K562 (cell line): ENCODE measurements around the gene ZNF275. TPM values are rescaled to one million over a fixed set of nuclear protein-coding genes. Genes with fewer than 3 reads are reported as not detected.

Experiments used
- ATAC-seq: fragments of 200-7000 bp; cut with Tn5 transposase; 3 replicates; pipeline ENCODE4 v1.9.1; 2020; ENCODE audit warnings: moderate library complexity
- BruUV-seq: library from RNA; stranded (reverse); fragments of 400-500 nt; replicated peaks from 2 replicates; lab custom pipeline; 2021; lab: Mats Ljungman, UMichigan
- CTCF ChIA-PET: fragments of 300-600 bp; formaldehyde crosslinking; extraction: SDS; loops from one replicate; lab custom pipeline; 2021; ENCODE audit warnings: low intra/inter-chr PET ratio; lab: Yijun Ruan, JAX
- POLR2A ChIA-PET: fragments of 300-600, 350-650 bp; sonication (Branson Sonifier 250); formaldehyde crosslinking; extraction: SDS; loops from one replicate; lab custom pipeline; 2021; ENCODE audit warnings: antibody characterized with exemption, inconsistent platforms; lab: Yijun Ruan, JAX
- DNase-seq, 4 experiments: peaks; one replicate each; pipeline versions ENCODE4 v3.0.0 to v3.0.0-alpha.2; 2011 to 2018; ENCODE audit warnings: low spot score in 3 of 4, mixed read lengths in 3 of 4; ENCODE audit errors: extremely low read depth in 1 of 4
- FAIRE-seq: peaks from 2 replicates; lab custom pipeline; 2011; peaks lifted over from hg19 to GRCh38; lab: Jason Lieb, UNC
- H2AFZ ChIP-seq: 2 replicates; pipeline ENCODE4 v1.6.0; 2011; ENCODE audit warnings: low read depth, low read length, control low read depth, inconsistent platforms
- H3K27ac ChIP-seq: fragments of 200-600 bp; 3 replicates; pipeline ENCODE4 v1.8.0; 2011; ENCODE audit warnings: low read depth, mild to moderate bottlenecking, control low read depth, inconsistent platforms, low read length, moderate library complexity, mixed read lengths; ENCODE audit errors: extremely low read depth
- H3K27me3 ChIP-seq, 2 experiments: fragments of 300-600 bp in 1 of 2; 2 replicates in 1 of 2; 3 replicates in 1 of 2; pipeline versions ENCODE4 v1.6.0 to v1.8.0; 2011; ENCODE audit warnings: inconsistent platforms in 2 of 2, low read length in 2 of 2, mild to moderate bottlenecking in 1 of 2, mixed read lengths in 1 of 2, moderate library complexity in 1 of 2; ENCODE audit not compliant: control insufficient read depth in 2 of 2, insufficient read depth in 2 of 2
- H3K36me3 ChIP-seq: fragments of 300-600 bp; 3 replicates; pipeline ENCODE4 v1.8.0; 2011; ENCODE audit warnings: mild to moderate bottlenecking, low read length, inconsistent platforms; ENCODE audit not compliant: control insufficient read depth, insufficient read depth
- H3K4me1 ChIP-seq, 2 experiments: fragments of 200-600 bp in 1 of 2; replicated peaks in 1 of 2; 2 replicates in 1 of 2; 3 replicates in 1 of 2; pipeline versions ENCODE4 v1.5.1 to v1.8.0; 2011; ENCODE audit warnings: inconsistent platforms in 2 of 2, low read length in 2 of 2, mild to moderate bottlenecking in 1 of 2, mixed read lengths in 1 of 2, moderate library complexity in 1 of 2; ENCODE audit not compliant: control insufficient read depth in 2 of 2, insufficient read depth in 2 of 2
- H3K4me2 ChIP-seq: 2 replicates; pipeline ENCODE4 v1.6.1; 2011; ENCODE audit warnings: low read length, control low read depth, inconsistent platforms, mixed read lengths; ENCODE audit not compliant: insufficient read depth
- H3K4me3 ChIP-seq: fragments of 200-600 bp; sonication (generic), shearing (Covaris generic); 2 replicates; pipeline ENCODE4 v1.5.1; 2016; ENCODE audit warnings: control low read depth, inconsistent platforms
- H3K79me2 ChIP-seq: fragments of 200-600 bp; 3 replicates; pipeline ENCODE4 v1.8.0; 2011; ENCODE audit warnings: low read length, inconsistent platforms; ENCODE audit not compliant: control insufficient read depth, insufficient read depth
- H3K9ac ChIP-seq, 2 experiments: 2 replicates each; pipeline versions ENCODE4 v1.6.0 to v1.6.1; 2011; ENCODE audit warnings: low read depth in 2 of 2, low read length in 2 of 2, control low read depth in 1 of 2, inconsistent platforms in 1 of 2, mild to moderate bottlenecking in 1 of 2, mixed read lengths in 1 of 2; ENCODE audit not compliant: insufficient read depth in 1 of 2
- H3K9me1 ChIP-seq: one replicate; pipeline ENCODE4 v1.6.0; 2011; ENCODE audit warnings: inconsistent platforms, mild to moderate bottlenecking, low read length, moderate library complexity; ENCODE audit not compliant: control insufficient read depth, insufficient read depth
- H3K9me3 ChIP-seq: replicated peaks from 2 replicates; pipeline ENCODE4 v1.5.1; 2011; ENCODE audit warnings: low read depth, low read length, inconsistent platforms; ENCODE audit not compliant: control insufficient read depth, insufficient read depth
- H4K20me1 ChIP-seq: replicated peaks from 2 replicates; pipeline ENCODE4 v1.6.1; 2011; ENCODE audit warnings: low read length, inconsistent platforms, mixed read lengths; ENCODE audit not compliant: control insufficient read depth, insufficient read depth
- E2F3 ChIP-seq: fragments of 250-450 bp; sonication (Bioruptor Pico); IDR thresholded peaks from 2 replicates; pipeline ENCODE4 v1.4.0; 2020; ENCODE audit warnings: mild to moderate bottlenecking
- FIP1L1 ChIP-seq: fragments of 200-400 bp; formaldehyde crosslinking; IDR thresholded peaks from 2 replicates; pipeline ENCODE4 v1.6.1; 2018; ENCODE audit warnings: mild to moderate bottlenecking, low read depth, low read length; ENCODE audit not compliant: poor library complexity, severe bottlenecking
- HNRNPUL1 ChIP-seq: fragments of 200-400 bp; formaldehyde crosslinking; IDR thresholded peaks from 2 replicates; pipeline ENCODE4 v1.6.1; 2017; ENCODE audit warnings: low read length
- JUN ChIP-seq, 2 experiments: sonication (generic) in 1 of 2; formaldehyde crosslinking in 1 of 2; IDR thresholded peaks; 2 replicates each; pipeline versions ENCODE4 v1.6.1 to v1.8.0; 2012 to 2022; ENCODE audit warnings: borderline replicate concordance in 2 of 2, mild to moderate bottlenecking in 2 of 2, improper control_type of control experiment in 1 of 2, low read depth in 1 of 2, low read length in 1 of 2, missing genetic modification reagents in 1 of 2
- MXI1 ChIP-seq: IDR thresholded peaks from 2 replicates; pipeline ENCODE4 v1.6.1; 2011; ENCODE audit warnings: low read depth, mild to moderate bottlenecking, improper control_type of control experiment, low read length
- RAD21 ChIP-seq, 2 experiments: fragments of 250-450 bp in 1 of 2; fragments of 450-650 bp in 1 of 2; sonication (Bioruptor Pico) in 1 of 2; formaldehyde crosslinking in 1 of 2; IDR thresholded peaks in 1 of 2; conservative IDR thresholded peaks in 1 of 2; 2 replicates each; pipeline versions ENCODE4 v1.4.0 to v1.8.0; 2020 to 2022; ENCODE audit warnings: mild to moderate bottlenecking in 2 of 2, moderate library complexity in 1 of 2
- RUNX1 ChIP-seq: sonication (generic); IDR thresholded peaks from 2 replicates; pipeline ENCODE4 v1.6.1; 2016; ENCODE audit warnings: antibody characterized with exemption, low read depth
- YY1 ChIP-seq, 3 experiments: IDR thresholded peaks; 2 replicates each; pipeline ENCODE4 v1.6.1; 2011; ENCODE audit warnings: low read length in 2 of 3, mild to moderate bottlenecking in 2 of 3, moderate library complexity in 2 of 3, borderline replicate concordance in 1 of 3, control low read depth in 1 of 3, low read depth in 1 of 3; ENCODE audit not compliant: insufficient read depth in 3 of 3, insufficient replicate concordance in 2 of 3, control insufficient read depth in 1 of 3, insufficient read length in 1 of 3; ENCODE audit errors: extremely low read depth in 1 of 3
- ZFP30 ChIP-seq: fragments of 250-450 bp; sonication (Bioruptor Pico); IDR thresholded peaks from 2 replicates; pipeline ENCODE4 v1.8.0; 2022; ENCODE audit warnings: moderate library complexity, mild to moderate bottlenecking, inconsistent platforms, borderline replicate concordance
- ZNF384 ChIP-seq: IDR thresholded peaks from 2 replicates; pipeline ENCODE4 v1.6.1; 2012; ENCODE audit warnings: low read depth, low read length, improper control_type of control experiment
- ZNF589 ChIP-seq: fragments of 200-800 bp; sonication (Bioruptor generic); IDR thresholded peaks from 2 replicates; pipeline ENCODE4 v1.6.1; 2016; ENCODE audit warnings: low read depth, missing genetic modification characterization, missing compliant biosample characterization
- WGBS: fragments of 100-300 bp; shearing (Covaris generic); methylation state at CpG from one replicate; pipeline ENCODE4 v1.1.6; 2016; ENCODE audit warnings: low coverage, mixed read lengths; ENCODE audit not compliant: insufficient coverage; ENCODE audit errors: missing lambda C conversion rate; 5-methylcytosine and 5-hydroxymethylcytosine counted together
- in situ Hi-C: fragments of 300-500 bp; cut with MboI; formaldehyde crosslinking; loops from 4 replicates; pipeline ENCODE4 v1.15.0; 2018; ENCODE audit warnings: inconsistent platforms, mixed read lengths
- intact Hi-C: fragments of 100-400 bp; cut with micrococcal nuclease; formaldehyde crosslinking; loops from 2 replicates; pipeline ENCODE4 v1.14.2; 2022
- polyA plus RNA-seq, 8 experiments: library from polyadenylated mRNA; depleted of rRNA in 4 of 8; stranded (reverse) in 5 of 8; unstranded in 3 of 8; fragments of >200 nt; fragmentation: Nextera tagmentation in 2 of 8; fragmentation: Illumina TruSeq in 1 of 8; extraction: Ambion mirVana in 2 of 8; extraction: Trizol in 1 of 8; gene quantifications; 2 replicates each; pipeline versions ENCODE4 v1.2.1 to v1.2.3, GENCODE V29; 2011 to 2014; ENCODE audit warnings: inconsistent platforms in 1 of 8, missing spikeins in 1 of 8
- total RNA-seq, 7 experiments: library from RNA; depleted of rRNA in 6 of 7; stranded (reverse); fragments of >200 nt in 6 of 7; fragmentation: Illumina TruSeq in 2 of 7; extraction: Trizol in 2 of 7; gene quantifications; 2 replicates each; pipeline versions ENCODE4 v1.2.1 to v1.2.3, GENCODE V29; 2011 to 2021; ENCODE audit warnings: low replicate concordance in 1 of 7
- TF ChIP-seq, protein P1 (sequence below): fragments of 450-650 bp; formaldehyde crosslinking; IDR thresholded peaks from 2 replicates; pipeline ENCODE4 v1.4.0; 2022; ENCODE audit warnings: missing genetic modification characterization
- TF ChIP-seq, protein P2 (sequence below): fragments of 250-450 bp; sonication (Bioruptor Pico); IDR thresholded peaks from 2 replicates; pipeline ENCODE4 v1.5.0; 2021
- TF ChIP-seq, protein P3 (sequence below): sonication (generic); formaldehyde crosslinking; IDR thresholded peaks from 2 replicates; pipeline ENCODE4 v1.8.0; 2022; ENCODE audit warnings: mild to moderate bottlenecking, low read depth, missing genetic modification reagents
- TF ChIP-seq, protein P4 (sequence below): sonication (generic); formaldehyde crosslinking; IDR thresholded peaks from 2 replicates; pipeline ENCODE4 v1.5.0; 2020; ENCODE audit warnings: missing genetic modification reagents

The ZNF275 gene
- total and polyA plus RNA-seq, 9 of the 15 experiments (the other 6 are each of a cell fraction or from before 2014, with no cell fraction given), result 2.1 to 19.1 (median 12.0) TPM

DNA sequence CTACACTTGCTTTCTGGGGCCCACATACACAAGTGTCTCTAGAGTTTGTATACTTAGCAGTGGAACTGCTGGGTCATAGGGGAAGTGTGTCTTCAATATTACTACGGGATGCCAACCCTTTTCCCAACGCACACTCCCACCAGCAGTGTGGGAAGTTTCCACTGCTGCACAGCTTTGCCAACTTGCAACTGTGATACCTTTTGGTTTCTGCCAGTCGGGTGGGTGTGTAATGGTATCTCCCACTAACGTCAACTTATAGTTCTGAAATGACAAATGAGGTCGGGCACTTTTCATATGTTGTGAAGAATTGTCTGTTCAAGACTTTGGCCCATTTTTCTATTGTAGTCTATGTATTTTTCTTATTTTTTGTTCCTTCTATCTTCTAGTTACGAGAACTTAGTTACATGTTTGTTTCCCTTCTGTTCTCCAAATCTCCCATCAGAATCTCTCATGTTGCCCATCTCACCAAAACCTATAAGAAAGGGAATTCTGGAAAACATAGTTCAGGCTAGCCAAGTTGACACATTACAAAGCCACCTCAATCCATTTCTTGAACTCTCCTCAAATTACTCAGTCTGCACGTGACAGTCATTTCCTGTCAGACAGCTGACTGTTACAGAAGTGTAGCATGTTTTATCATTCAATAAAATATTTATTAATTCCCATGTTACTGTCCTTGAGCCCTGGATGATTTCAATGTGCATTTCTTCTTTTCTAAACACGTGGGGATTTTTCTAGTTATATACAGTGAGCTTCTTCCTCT, 36.5 kb downstream of the ZNF275 start:
- POLR2A ChIA-PET, result interaction anchor here (1.2 kb wide), 1 partner anchor 24 kb away, joined by 3 read pairs; no protein-coding TSS in a partner anchor
- BruUV-seq, result no TSS peak
- Histone ChIP-seq H2AFZ (peak overlapping the region; percentile 59; the same call in 1 of the 2 replicates), H3K9ac (no peak overlapping the region), H3K4me2 (no peak overlapping the region), H3K79me2 (no peaks in the 10 kb centered on the region), H3K9me1 (no peaks in the 10 kb centered on the region), H3K4me3 (no peak overlapping the region), H3K27ac (no peak overlapping the region), H3K4me1 (no peaks in the 10 kb centered on the region; a peak in 1 of 5 replicates), H4K20me1 (no peaks in the 10 kb centered on the region), H3K27me3 (no peaks in the 10 kb centered on the region), H3K36me3 (no peaks in the 10 kb centered on the region), H3K9me3 (no peaks in the 10 kb centered on the region)
- CTCF ChIA-PET, result no interaction called here
- intact Hi-C loops, result no loop called here
- DNase-seq, result no peak
- ATAC-seq, result no peak
- 36% methylated on average over 8 of the region's 8 CpGs for WGBS
- FAIRE-seq, result no peak
- in situ Hi-C loops, result no loop called here
- TF ChIP-seq JUN (IDR thresholded peaks at IDR 0.05; ENCODE audit: borderline replicate concordance, low read depth, low read length), result no peak
- TF ChIP-seq JUN (CRISPR knock-in tag; IDR thresholded peaks at IDR 0.05; ENCODE audit: borderline replicate concordance), result no peak
- TF ChIP-seq, protein P1, sequence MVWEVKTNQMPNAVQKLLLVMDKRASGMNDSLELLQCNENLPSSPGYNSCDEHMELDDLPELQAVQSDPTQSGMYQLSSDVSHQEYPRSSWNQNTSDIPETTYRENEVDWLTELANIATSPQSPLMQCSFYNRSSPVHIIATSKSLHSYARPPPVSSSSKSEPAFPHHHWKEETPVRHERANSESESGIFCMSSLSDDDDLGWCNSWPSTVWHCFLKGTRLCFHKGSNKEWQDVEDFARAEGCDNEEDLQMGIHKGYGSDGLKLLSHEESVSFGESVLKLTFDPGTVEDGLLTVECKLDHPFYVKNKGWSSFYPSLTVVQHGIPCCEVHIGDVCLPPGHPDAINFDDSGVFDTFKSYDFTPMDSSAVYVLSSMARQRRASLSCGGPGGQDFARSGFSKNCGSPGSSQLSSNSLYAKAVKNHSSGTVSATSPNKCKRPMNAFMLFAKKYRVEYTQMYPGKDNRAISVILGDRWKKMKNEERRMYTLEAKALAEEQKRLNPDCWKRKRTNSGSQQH (CRISPR knock-in tag), result no peak
- TF ChIP-seq, protein P2, sequence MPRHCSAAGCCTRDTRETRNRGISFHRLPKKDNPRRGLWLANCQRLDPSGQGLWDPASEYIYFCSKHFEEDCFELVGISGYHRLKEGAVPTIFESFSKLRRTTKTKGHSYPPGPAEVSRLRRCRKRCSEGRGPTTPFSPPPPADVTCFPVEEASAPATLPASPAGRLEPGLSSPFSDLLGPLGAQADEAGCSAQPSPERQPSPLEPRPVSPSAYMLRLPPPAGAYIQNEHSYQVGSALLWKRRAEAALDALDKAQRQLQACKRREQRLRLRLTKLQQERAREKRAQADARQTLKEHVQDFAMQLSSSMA (CRISPR knock-in tag), result no peak
- no peak for TF ChIP-seq YY1 (IDR thresholded peaks at IDR 0.05; ENCODE audit: borderline replicate concordance in 1 of 3, control insufficient read depth in 1 of 3, extremely low read depth in 1 of 3, insufficient read depth in 3 of 3, insufficient read length in 1 of 3, insufficient replicate concordance in 2 of 3, low read depth in 1 of 3, low read length in 2 of 3)
- TF ChIP-seq E2F3 (CRISPR knock-in tag), result no peak
- TF ChIP-seq, protein P3, sequence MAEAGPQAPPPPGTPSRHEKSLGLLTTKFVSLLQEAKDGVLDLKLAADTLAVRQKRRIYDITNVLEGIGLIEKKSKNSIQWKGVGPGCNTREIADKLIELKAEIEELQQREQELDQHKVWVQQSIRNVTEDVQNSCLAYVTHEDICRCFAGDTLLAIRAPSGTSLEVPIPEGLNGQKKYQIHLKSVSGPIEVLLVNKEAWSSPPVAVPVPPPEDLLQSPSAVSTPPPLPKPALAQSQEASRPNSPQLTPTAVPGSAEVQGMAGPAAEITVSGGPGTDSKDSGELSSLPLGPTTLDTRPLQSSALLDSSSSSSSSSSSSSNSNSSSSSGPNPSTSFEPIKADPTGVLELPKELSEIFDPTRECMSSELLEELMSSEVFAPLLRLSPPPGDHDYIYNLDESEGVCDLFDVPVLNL (CRISPR knock-in tag), result no peak
- TF ChIP-seq RAD21 (CRISPR knock-in tag; conservative IDR thresholded peaks at IDR 0.05 in 1 of 2, IDR thresholded peaks at IDR 0.05 in 1 of 2), result no peak
- TF ChIP-seq ZNF384, result no peak
- TF ChIP-seq ZNF589 (CRISPR knock-in tag), result 0 out of 2 replicates have a peak, but pooled peaks have one; percentile 55
- TF ChIP-seq RUNX1, result no peak
- TF ChIP-seq, protein P4, sequence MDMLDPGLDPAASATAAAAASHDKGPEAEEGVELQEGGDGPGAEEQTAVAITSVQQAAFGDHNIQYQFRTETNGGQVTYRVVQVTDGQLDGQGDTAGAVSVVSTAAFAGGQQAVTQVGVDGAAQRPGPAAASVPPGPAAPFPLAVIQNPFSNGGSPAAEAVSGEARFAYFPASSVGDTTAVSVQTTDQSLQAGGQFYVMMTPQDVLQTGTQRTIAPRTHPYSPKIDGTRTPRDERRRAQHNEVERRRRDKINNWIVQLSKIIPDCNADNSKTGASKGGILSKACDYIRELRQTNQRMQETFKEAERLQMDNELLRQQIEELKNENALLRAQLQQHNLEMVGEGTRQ (CRISPR knock-in tag), result 0 out of 2 replicates have a peak, but pooled peaks have one; percentile 3
- no peak for TF ChIP-seq FIP1L1
- TF ChIP-seq HNRNPUL1, result no peak
- no peak for TF ChIP-seq ZFP30
- no peak for TF ChIP-seq MXI1
